ENCODE results near the gene EYS.

DNA sequence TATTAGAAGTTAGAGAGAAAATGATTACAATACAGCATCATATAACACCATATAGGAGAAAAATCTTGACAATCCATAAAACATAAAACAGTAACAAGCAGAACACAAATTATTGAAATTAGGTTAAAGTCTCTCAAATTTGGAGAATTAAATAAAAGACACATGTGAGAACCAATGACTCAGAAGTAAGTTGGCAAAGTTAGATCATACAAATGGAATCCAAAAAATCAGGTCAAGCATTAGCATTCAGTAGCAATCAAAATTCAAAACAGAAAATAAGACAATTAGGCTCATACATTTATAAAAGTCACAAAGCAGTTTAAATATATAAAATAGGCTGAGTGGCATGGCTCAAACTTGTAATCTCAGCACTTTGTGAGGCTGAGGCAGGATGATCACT lies 1295.8 kb downstream of the EYS start:
- TF ChIP-seq, protein P1, sequence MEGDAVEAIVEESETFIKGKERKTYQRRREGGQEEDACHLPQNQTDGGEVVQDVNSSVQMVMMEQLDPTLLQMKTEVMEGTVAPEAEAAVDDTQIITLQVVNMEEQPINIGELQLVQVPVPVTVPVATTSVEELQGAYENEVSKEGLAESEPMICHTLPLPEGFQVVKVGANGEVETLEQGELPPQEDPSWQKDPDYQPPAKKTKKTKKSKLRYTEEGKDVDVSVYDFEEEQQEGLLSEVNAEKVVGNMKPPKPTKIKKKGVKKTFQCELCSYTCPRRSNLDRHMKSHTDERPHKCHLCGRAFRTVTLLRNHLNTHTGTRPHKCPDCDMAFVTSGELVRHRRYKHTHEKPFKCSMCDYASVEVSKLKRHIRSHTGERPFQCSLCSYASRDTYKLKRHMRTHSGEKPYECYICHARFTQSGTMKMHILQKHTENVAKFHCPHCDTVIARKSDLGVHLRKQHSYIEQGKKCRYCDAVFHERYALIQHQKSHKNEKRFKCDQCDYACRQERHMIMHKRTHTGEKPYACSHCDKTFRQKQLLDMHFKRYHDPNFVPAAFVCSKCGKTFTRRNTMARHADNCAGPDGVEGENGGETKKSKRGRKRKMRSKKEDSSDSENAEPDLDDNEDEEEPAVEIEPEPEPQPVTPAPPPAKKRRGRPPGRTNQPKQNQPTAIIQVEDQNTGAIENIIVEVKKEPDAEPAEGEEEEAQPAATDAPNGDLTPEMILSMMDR (IDR thresholded peaks at IDR 0.05; ENCODE audit: low read depth, low read length), result no peak
- TF ChIP-seq, protein P2, sequence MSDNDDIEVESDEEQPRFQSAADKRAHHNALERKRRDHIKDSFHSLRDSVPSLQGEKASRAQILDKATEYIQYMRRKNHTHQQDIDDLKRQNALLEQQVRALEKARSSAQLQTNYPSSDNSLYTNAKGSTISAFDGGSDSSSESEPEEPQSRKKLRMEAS (IDR thresholded peaks at IDR 0.05; ENCODE audit: low read depth, low read length), result no peak
- no peak for TF ChIP-seq POLR2A (IDR thresholded peaks at IDR 0.05; ENCODE audit: extremely low read depth, insufficient read length)
